OCI-LY7 (cell line): Measurements from ENCODE around the gene CALM1.

Experiments used
- EZH2phosphoT487 ChIP-seq: fragments of 200-600 bp; sonication (generic); IDR thresholded peaks from 2 replicates; pipeline ENCODE4 v1.6.1; 2018; ENCODE audit warnings: low read depth, borderline replicate concordance, mild to moderate bottlenecking, mixed run types, antibody characterized with exemption, low read length, moderate library complexity, mixed read lengths
- TF ChIP-seq, protein P1 (sequence below): fragments of 200-600 bp; sonication (generic); conservative IDR thresholded peaks from 2 replicates; pipeline ENCODE4 v1.5.1; 2014; ENCODE audit warnings: mild to moderate bottlenecking, antibody characterized with exemption, low read length, moderate library complexity, mixed read lengths

DNA sequence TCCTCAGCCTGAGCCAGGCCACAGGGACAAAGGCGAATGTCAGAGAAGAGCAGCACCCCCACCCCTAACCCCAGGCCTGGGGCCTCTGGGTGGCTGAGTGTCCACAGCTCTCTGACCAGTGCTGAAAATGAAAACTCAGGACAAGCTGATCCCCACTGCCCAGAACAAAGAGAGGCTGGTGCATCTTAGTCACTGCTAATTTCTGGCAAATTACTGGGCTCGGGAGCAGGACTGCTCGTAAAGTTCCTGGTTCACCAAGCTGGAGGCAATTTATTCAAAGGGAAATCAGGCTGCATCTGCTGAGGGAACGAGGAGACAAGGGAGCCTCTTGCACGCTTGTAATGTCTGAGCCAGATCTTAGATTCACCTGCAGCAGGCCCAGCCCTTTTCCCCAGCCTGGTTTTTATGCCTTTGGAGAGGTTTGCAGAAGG, 43.2 kb downstream of the CALM1 start:
- TF ChIP-seq, protein P1, sequence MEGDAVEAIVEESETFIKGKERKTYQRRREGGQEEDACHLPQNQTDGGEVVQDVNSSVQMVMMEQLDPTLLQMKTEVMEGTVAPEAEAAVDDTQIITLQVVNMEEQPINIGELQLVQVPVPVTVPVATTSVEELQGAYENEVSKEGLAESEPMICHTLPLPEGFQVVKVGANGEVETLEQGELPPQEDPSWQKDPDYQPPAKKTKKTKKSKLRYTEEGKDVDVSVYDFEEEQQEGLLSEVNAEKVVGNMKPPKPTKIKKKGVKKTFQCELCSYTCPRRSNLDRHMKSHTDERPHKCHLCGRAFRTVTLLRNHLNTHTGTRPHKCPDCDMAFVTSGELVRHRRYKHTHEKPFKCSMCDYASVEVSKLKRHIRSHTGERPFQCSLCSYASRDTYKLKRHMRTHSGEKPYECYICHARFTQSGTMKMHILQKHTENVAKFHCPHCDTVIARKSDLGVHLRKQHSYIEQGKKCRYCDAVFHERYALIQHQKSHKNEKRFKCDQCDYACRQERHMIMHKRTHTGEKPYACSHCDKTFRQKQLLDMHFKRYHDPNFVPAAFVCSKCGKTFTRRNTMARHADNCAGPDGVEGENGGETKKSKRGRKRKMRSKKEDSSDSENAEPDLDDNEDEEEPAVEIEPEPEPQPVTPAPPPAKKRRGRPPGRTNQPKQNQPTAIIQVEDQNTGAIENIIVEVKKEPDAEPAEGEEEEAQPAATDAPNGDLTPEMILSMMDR, result no peak
- no peak for TF ChIP-seq EZH2phosphoT487
